CD4-positive, alpha-beta T cell treated with Interleukin-4 for 4 hours (primary cell): ENCODE measurements around the gene EGFL8.

ENCODE experiments used
- DNase-seq: peaks from one replicate; pipeline ENCODE4 v3.0.0-alpha.2; 2020

EGFL8 gene

DNA sequence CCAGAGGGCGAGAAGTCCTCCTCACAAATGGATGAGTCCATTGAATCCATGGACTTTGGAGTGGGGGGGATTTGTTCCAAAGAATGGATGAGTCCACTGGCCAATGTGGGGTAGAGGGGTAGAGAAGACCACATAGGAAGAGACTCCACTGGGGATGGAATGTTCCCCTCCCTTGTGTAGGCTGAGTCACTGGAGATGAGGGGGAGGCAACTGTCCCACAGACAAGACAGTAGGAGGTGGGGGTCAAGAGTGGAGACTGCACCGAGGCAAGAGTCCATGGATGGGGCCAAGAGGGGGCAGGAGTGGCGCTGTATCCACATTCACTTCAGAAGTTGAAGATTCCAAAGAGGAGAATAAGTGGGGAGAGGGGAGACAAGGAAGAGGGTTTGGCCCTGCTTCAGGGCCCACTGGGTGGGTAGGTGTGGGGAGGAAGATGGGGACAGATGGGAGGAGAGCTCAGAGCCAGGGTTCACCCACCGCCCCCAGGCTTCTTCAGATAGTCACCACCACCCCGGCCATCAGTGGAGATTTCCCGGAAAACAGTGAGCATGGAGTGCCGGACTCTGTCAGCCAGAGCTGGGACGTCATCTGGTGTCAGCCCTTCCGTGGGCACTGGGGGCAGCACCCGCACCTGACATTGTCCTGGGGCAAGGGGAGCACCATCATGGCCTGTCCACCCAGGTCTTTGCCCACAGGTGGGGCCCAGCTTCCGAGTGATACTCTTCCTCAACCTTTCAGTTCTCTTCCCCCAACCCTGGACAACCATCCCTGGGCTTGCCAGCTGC, 4.6 kb downstream of the EGFL8 start:
- no peak for DNase-seq

- no peak for DNase-seq
Observed at GRCh38 chr6:32170294-32170693, 5.9 kb downstream of the EGFL8 start.

GRCh38 chr6:32171234-32171633, 6.8 kb downstream of the EGFL8 start:
- no peak for DNase-seq

DNA sequence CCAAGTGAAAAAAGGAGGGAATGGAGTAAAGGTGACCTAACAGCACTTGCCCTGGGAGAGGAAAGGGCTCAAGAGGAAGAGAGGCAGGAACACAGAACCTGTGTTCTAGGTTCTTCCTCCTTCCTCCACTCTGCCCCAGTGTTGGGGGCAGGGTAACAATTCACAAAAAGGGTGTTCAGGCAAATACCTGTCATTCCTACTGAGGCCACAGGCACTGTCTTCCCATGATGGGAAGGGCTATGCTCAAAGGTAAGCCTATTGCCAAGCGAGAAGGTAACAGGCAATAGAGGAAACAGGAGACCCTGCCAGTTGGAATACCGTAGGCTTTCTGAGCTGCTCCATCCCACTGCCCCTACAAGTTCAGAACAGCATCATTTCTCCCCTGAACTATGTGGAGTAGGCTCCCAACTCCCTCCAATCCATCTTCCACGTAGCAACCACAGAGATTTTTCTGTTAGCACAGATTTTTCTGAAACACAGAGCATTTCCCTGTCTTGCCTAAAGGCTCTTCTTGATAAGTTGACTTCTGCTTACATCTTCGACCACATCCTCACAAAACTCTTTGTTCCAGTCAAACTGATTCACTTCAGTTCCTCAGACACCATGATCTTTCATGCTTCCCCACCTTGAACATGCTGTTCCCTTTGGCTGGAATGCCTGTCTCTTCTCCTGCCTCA, 8.8 kb downstream of the EGFL8 start:
- DNase-seq, result no peak

- DNase-seq, result no peak
Observed at GRCh38 chr6:32174416-32174815, 10.0 kb downstream of the EGFL8 start.

- no peak for DNase-seq
Observed at GRCh38 chr6:32175322-32175710, 10.9 kb downstream of the EGFL8 start.

DNA sequence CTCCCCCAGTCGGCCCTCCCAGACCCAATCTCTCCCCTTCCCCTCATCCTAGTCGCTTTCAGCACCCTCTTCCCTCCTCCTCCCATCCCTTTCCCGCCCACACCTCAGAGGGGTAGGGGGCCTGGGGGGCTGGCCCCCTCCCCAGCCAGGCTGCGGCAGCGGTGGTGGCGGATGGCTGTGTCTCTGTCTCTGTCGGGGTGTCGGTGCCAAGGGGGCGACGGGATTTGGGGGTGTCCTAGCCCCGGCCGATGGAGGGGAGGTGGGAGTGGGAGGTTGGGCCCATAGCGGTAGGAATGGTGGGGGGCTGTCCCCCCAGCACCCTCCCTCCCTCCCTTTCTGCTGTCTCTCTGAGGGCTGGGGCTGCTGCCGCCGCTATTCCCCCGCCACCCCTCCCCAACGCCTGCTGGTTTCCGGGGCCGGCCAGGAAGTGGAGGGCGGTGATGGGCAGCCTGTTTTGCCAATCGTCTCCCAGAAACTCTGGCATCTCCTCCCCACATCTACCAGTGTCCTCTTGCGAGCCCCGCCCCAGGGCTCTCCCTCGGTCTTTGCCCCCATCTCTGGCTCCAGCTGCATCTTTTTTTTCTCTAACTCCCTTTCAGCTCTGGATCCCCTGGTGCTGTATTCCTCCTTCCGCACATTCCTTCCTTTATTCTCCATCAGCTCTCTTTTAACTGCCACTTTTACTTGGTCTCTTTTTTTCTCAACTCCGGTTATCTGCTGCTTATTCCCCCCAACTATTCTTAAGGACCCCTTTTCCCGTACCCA, 11.5 kb downstream of the EGFL8 start, which contains the start of gene AGPAT1:
Gene AGPAT1 (minus strand): TSS at position 374 of the 765 bp plus-strand sequence. CDS start 4,588 bp downstream, outside the sequence.
- DNase-seq, result peak; percentile 98

DNA sequence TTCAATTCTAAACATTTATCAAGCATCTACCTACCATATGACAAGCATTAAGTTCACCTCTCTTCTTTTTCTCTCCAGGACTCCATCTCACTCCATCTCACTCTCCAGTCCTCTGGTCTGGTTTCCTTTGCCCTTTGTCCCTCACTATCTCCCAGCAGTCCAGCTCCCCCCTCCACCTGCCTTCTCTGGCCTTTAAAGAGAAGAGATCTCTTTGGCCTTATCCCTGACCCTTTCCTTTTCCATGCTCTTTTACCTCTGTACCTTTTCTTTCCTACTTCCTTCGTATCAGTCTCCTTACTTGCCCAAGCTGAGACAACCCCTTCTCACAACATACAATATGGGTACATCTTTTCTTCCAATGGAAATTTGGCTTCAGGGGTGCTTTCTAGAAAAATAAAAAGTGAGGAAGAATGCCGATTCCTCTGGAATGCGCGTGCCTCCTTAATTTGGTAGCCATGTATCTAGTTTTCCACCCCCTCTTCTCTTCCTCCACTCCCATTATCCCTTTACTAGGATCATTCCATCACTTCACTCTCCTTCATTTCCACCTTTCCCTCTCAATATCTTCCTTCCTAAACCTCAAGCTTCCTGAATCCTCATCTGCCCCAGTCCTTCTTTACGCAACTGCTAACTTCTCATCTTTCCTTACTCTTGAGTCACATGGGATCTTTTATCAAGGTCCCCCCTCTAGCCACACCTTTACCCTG, 12.2 kb downstream of the EGFL8 start:
- DNase-seq, result no peak

- DNase-seq, result peak; percentile 64
Observed at GRCh38 chr6:32177183-32177787, 12.9 kb downstream of the EGFL8 start.

DNA sequence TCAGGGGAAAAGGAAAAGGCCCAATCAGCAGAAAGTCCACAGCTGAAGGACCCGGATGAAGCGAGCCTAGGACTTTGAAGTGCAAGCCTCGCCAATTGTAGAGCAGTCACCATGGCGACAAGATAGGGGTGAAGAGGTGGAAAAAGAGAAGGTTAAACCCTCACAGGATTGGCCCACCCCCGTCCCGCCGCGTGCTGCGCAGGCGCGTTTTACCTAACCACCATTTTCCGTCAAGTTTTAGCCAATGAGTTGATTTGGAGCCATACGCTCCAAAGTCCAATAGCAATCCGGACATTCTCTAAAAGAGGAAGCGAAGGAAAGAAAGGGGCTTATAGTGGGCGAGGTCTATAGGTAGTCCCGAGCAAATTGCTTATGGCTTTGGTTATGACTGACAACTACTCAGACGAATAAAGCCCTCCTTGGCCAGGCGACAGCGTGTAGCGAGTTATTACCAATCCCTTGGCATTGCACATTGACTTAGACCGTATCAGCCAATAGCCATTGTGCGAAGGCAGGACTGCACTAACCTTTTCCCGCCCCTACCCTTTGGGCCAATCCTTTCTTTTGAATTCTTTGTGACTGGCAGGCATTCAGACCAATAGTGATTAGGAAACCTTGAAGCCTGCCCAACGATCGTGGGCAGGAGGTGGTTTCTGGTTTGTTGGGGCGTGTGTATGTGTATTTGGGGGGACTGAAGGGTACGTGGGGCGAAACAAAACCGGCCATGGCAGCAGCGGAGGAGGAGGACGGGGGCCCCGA, 13.6 kb downstream of the EGFL8 start, which contains the start of gene RNF5:
Gene RNF5 (plus strand): TSS at position 618 of the 759 bp plus-strand sequence. CDS start 107 bp downstream, at position 725.
- peak; percentile 100 for DNase-seq

GRCh38 chr6:32178547-32179440, 14.4 kb downstream of the EGFL8 start:
- DNase-seq, result no peak

DNA sequence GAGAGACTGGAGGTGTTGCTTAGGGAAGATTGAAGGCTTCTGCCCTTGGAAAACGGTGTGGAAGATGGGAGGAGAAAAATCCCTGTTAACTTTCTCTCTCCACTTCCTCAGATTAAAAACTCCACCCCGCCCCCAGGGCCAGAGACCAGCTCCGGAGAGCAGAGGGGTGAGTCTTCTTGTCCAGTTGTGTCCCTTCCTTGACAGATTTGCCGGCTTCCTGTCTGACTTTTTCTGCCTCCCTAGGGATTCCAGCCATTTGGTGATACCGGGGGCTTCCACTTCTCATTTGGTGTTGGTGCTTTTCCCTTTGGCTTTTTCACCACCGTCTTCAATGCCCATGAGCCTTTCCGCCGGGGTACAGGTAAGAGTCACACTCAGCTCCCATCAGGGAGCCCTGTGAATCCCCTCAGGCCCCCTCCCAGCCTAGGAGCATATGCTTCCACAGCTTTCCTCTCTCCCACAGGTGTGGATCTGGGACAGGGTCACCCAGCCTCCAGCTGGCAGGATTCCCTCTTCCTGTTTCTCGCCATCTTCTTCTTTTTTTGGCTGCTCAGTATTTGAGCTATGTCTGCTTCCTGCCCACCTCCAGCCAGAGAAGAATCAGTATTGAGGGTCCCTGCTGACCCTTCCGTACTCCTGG, 15.5 kb downstream of the EGFL8 start:
- DNase-seq, result no peak

GRCh38 chr6:32181148-32181702, 16.8 kb downstream of the EGFL8 start:
- DNase-seq, result no peak

GRCh38 chr6:32181915-32182529, 17.6 kb downstream of the EGFL8 start:
- no peak for DNase-seq

- no peak for DNase-seq
Observed at GRCh38 chr6:32182555-32182981, 18.2 kb downstream of the EGFL8 start.

DNA sequence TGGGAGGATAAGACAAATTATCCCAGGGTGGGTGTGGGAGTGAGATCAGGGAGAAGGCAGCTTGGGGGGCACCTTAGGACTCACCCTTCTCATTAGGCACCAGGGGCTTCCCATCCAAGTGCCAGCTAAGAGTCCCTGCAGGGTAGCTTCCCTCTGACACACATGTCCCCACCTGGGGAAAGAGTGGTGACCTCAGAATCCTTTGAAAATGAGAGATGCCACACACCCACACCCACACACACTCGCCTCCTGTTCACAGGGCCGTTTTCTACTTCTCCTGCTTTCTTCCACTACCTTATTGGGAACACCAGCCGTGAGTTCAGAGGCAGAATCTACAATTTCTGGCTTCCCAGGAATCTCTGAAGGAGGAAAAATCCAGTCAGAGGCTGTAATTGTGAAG, 18.6 kb downstream of the EGFL8 start:
- DNase-seq, result no peak

DNA sequence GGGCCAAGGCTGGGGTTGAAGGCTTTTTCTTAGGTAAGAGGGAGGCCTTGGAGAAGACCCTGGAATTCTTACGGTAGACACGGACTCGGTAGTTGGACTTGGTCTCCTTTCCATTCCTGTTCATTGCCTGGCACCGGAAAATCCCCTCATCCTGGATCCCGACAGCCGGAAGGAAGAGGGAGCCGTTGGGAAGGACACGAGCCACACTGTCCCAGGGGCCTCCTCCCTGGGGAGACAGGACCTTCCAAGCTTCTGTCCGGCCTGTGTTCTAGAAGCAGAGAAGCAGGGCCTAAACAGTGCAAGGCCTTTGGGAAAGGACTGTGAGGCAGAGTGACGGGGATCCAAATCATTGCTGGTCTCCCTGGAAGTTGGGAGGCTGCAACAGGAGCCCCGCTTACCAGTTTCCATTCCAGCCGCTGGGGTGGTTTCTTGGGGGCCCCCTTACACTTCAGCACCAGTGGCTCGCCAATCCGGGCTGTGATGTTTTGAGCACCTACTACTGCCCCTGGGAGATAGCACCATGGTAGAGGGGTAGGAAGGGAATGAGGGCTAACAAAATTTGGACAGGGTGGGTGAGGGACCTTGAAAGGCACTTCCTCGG, 19.2 kb downstream of the EGFL8 start:
- DNase-seq, result no peak

- no peak for DNase-seq
Observed at GRCh38 chr6:32184084-32184640, 19.8 kb downstream of the EGFL8 start, which contains the start of gene AGER. TSS of gene AGER (minus strand) at chr6:32184253. CDS start at chr6:32184222, 31 bp downstream.
